ENCODE data around the gene CACNA1I.

DNA sequence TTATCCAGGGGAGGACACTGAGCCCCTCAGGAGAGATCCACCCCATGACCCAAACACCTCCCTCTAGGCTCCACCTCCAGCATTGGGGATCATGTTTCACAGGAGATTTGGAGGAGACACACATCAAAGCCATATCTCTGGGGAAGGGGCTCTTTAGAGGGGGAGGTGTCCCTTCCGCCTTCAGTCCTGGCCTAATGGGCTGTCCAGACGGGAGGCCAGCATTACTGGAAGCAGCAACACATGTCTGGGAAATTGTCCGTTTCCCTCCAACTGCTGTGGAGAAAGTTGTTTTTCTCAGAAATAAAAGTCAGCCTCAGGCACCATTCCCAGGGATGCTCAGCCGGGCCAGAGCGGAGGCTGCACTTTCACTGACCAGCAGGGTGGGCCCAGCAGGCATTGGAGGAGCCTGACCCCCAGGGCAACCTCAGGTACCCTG lies 9.5 kb downstream of the CACNA1I start:
- TF ChIP-seq CTCF (IDR thresholded peaks at IDR 0.05 in 4 of 5, conservative IDR thresholded peaks at IDR 0.05 in 1 of 5) (no peak), POLR2A (IDR thresholded peaks at IDR 0.05) (no peak)
